Measurements from ENCODE around the gene RIN2.

RIN2 gene

DNA sequence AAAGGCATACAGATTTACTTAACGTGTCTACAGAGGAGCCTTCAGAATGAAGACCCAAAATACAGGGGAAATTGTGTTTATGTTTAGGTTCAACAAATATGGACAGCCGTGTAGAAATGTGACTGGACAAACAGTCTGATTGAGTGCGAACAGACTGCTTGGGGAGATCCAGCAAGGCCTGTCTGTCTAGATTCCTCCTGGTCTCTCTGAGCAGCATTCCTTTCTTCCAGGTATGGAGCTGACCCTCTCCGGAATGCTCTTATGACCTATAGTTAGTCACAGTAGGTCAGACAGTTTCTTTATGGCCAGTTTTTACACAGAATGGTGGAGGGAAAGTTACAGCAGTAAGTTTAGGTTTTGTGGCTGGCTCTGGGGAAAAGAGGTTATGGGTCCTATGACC is 9.0 kb downstream of the RIN2 start:
- no peaks in the 10 kb centered on the region for H3K36me3 ChIP-seq (replicated peaks)
- no peak for DNase-seq
- no peak overlapping the region for H3K4me3 ChIP-seq (ENCODE audit: low read depth, low read length)
- in situ Hi-C loops (cut with HindIII; ENCODE audit: low pct_ligation_motif_present, low sequenced_read_pairs): no loop called here
- no peaks in the 10 kb centered on the region for H3K27me3 ChIP-seq (replicated peaks)
- no peak overlapping the region for H3K27ac ChIP-seq
- no peak for TF ChIP-seq CTCF (IDR thresholded peaks at IDR 0.05; ENCODE audit: low read depth, low read length, missing control alignments)

- H3K27me3 ChIP-seq (replicated peaks): no peaks in the 10 kb centered on the region
- H3K36me3 ChIP-seq (replicated peaks): no peaks in the 10 kb centered on the region
- no peak overlapping the region for H3K27ac ChIP-seq
- in situ Hi-C loops (cut with HindIII; ENCODE audit: low pct_ligation_motif_present, low sequenced_read_pairs): no loop called here
- DNase-seq: no peak
- no peak for TF ChIP-seq CTCF (IDR thresholded peaks at IDR 0.05; ENCODE audit: low read depth, low read length, missing control alignments)
- no peak overlapping the region for H3K4me3 ChIP-seq (ENCODE audit: low read depth, low read length)
Measured at GRCh38 chr20:19768325-19768842, 10.3 kb downstream of the RIN2 start.

GRCh38 chr20:19769507-19769906 is 11.4 kb downstream of the RIN2 start:
- in situ Hi-C loops (cut with HindIII; ENCODE audit: low pct_ligation_motif_present, low sequenced_read_pairs): no loop called here
- no peak for DNase-seq
- TF ChIP-seq CTCF (IDR thresholded peaks at IDR 0.05; ENCODE audit: low read depth, low read length, missing control alignments): no peak
- Histone ChIP-seq H3K4me3 (ENCODE audit: low read depth, low read length) (no peak overlapping the region), H3K27ac (no peak overlapping the region), H3K36me3 (replicated peaks) (no peaks in the 10 kb centered on the region), H3K27me3 (replicated peaks) (no peaks in the 10 kb centered on the region)

DNA sequence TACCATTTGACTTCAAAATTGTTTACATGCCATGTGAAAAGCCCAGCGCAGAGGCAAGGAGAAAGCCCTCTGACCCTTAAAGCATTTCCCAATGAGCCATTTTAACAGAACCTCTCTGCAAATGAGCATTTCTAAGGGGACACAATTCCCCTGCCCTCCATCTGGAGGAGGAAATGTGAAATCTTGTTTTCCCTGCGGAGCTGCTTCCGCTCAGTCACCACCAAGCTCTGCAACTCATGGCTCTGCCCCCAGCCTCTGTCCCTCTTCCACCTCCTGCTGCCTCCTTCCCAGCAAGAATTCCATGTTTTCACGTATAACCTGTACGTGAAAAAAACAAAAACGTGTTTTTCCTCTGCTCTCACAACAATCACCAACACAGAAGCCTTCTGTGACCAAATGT is 12.3 kb downstream of the RIN2 start:
- no peaks in the 10 kb centered on the region for H3K27me3 ChIP-seq (replicated peaks)
- no peak for TF ChIP-seq CTCF (IDR thresholded peaks at IDR 0.05; ENCODE audit: low read depth, low read length, missing control alignments)

GRCh38 chr20:19771031-19771430 is 13.0 kb downstream of the RIN2 start:
- H3K27me3 ChIP-seq (replicated peaks): no peaks in the 10 kb centered on the region
- no peak overlapping the region for H3K27ac ChIP-seq
- H3K36me3 ChIP-seq (replicated peaks): no peaks in the 10 kb centered on the region
- no peak overlapping the region for H3K4me3 ChIP-seq (ENCODE audit: low read depth, low read length)
- DNase-seq: no peak
- no peak for TF ChIP-seq CTCF (IDR thresholded peaks at IDR 0.05; ENCODE audit: low read depth, low read length, missing control alignments)
- in situ Hi-C loops (cut with HindIII; ENCODE audit: low pct_ligation_motif_present, low sequenced_read_pairs): no loop called here

More for the DNA sequence above, 12.3 kb downstream of the RIN2 start:
- Histone ChIP-seq H3K4me3 (ENCODE audit: low read depth, low read length) (no peak overlapping the region), H3K27ac (no peak overlapping the region), H3K36me3 (replicated peaks) (no peaks in the 10 kb centered on the region)
- in situ Hi-C loops (cut with HindIII; ENCODE audit: low pct_ligation_motif_present, low sequenced_read_pairs): no loop called here
- DNase-seq: no peak

DNA sequence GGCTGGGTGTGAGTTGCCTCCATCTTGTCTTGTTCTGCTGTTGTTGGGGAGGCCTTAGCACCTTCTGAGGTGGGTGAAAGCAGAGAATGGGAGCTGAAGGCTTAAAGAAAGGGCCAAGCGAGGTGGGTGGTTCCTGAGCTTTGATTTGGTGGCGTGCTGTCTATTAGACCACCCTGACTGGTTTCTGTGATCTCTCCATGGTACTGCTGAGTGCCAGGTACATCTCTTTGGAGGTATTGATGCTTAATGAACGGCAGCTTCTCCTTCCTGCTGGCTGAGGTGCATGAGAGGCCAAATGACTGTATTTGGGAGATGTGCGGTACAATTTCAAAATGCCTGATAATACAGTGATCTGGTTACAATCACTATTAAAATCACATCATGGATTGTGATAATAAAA is 15.4 kb downstream of the RIN2 start:
- H3K27me3 ChIP-seq (replicated peaks): no peaks in the 10 kb centered on the region
- TF ChIP-seq CTCF (IDR thresholded peaks at IDR 0.05; ENCODE audit: low read depth, low read length, missing control alignments): no peak
- no peak for DNase-seq
- no peak overlapping the region for H3K4me3 ChIP-seq (ENCODE audit: low read depth, low read length)
- in situ Hi-C loops (cut with HindIII; ENCODE audit: low pct_ligation_motif_present, low sequenced_read_pairs): no loop called here
- H3K36me3 ChIP-seq (replicated peaks): no peaks in the 10 kb centered on the region
- H3K27ac ChIP-seq: no peak overlapping the region
